Measurements from ENCODE around the gene GBE1.

GBE1 gene

DNA sequence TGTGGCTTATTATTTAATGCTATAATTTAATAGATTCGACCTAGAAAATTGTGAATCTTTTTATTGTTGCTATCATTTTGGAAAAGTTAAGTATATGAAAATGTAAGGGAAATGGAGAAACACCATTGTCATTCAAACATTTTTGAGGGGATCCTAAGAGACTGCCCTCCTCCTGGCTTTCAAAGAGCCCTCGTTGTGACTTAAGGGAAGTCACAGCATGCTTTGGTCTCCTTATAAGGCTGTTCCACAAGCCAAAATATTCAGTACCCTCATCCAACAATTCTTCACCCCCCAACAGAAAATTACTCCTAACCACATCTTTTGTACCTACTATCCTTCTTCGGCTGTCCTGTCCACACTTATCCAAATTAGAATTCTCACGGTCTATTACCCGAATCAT is 140.2 kb downstream of the GBE1 start:
- DNase-seq (ENCODE audit: low read depth): no peak

DNA sequence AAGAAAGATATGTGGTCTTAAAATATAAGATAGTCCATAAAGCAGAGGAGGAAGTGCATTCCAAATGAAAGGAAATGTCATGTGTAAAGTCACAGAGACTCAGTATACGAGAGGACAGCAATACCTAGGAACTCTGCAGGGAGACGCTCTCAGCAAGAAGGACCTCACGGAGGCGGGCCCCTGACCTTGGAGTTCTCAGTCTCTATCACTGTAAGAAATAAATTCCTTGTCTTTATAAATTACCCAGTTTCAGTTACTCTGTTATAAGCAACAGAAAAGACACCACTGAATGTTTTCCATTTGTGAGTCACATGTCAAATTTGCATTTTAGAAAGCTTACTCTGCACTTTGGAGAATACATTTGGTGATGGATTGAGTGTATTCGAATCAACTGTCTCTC is 140.6 kb downstream of the GBE1 start:
- DNase-seq (ENCODE audit: low read depth): no peak

DNA sequence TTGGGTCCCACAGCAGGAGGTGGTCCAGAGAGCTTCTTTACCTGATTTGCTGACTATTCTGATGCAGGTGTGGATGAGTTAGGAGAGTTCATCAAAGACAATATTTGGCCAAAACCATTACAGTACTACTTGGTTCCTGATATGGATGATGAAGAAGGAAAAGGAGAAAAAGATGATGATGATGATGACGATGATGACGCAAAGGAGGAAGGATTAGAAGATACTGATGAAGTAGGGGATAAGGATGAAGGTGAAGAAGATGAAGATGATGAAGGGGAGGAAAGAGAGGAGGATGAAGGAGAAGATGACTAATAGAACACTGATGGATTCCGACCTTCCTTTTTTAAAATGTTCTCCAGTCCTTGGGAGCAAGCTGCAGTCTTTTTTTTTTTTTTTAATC is 148.7 kb downstream of the GBE1 start:
- no peak for DNase-seq (ENCODE audit: low read depth)

DNA sequence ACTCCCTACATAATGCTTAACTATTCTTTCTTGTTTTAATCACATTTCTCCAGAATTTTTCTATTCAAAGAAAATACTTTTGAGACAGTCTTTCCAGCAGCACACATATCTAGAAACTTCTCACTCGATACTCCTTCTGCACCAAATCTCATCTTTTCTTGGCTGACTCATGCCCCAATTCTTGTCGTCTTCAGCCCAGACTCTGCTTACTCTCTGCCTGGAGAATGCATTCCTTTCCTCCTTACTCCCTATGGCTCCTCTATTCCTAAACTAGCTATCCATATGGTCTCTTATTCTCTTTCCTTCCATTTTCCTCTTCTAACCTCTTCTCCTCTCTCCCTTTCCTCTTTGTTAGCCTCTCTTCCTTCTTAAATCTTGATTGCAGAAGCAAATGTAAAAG is 158.7 kb downstream of the GBE1 start:
- DNase-seq (ENCODE audit: low read depth): no peak

DNA sequence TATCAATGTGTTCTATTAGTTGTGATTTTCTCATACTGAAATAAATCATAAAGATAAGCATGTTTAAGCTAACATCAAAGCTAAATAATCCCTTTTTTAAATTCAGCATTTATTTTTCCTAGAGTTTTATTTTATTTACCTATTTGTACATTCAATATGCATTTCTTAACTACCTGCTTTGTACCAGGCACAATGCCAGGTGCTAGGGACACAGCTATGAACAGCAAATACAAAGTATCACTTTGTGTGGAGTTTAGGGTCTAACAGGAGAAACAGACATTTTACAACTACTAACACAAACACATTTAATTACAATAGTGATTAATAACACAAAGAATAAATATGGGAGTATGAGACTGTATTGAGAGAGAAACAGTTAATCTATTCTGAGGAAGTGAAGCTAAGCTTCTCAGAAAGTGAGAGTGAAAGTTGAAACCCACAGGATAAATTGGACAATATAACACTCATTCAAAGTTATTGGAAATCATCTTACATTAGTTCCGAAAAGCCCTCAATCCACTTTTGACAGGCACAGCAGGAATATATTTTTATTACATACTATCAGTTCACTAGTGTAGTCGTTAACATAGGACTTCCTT is 159.6 kb downstream of the GBE1 start:
- no peak for DNase-seq (ENCODE audit: low read depth)

DNA sequence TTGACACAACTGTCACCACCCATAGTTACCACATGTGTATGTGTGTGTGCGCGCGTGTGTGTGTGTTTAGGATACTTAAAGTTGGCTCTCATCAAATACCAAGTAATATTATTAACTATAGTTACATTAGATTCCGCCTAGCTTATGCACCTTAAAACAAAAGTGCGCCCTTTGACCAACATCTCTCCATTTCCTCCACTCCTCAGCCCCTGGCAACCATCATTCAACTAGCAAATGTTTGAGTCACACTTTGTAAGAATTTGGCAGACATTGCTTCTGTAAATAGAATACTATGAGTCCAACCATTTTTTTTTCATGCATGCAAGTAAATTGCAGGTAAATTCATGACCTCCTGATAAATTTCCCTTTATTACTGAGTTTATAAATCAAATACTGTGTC is 169.3 kb downstream of the GBE1 start:
- DNase-seq (ENCODE audit: low read depth): no peak

DNA sequence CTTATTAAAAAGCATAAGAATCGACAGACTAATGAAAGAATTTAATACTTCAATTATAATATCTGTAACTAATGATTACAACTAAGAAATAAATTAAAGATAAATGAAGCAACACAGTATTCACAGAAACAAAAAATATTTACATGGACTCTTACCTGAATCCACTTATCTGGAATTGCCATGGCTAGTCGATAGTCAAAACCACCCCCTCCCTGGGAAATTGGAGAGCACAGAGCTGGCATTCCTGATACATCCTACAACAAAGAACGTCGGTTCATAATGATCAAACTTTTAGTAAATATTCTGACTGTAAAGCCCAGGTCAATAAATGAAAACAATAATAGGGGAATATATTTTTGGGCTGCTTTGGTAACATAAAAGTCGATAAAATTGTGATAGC is 175.5 kb downstream of the GBE1 start:
- DNase-seq (ENCODE audit: low read depth): no peak

DNA sequence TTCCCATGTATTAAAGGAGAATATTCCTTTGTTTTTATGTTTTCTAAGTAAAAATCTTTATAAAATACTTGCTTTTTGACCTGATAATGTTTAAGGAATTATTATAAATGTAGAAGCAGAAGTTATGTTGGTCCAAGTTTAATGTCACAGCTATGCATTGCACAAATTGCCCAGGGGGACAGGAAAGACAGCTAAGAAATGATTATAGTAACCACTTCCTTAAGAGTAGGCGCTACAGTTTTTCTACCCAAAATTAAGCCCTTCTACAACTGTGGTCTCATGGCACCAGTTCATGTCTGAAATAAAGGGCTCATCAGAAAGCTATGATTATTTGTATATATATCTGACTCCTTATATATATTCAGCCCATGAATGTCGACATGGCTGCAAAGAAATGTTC is 176.4 kb downstream of the GBE1 start:
- DNase-seq (ENCODE audit: low read depth): no peak

DNA sequence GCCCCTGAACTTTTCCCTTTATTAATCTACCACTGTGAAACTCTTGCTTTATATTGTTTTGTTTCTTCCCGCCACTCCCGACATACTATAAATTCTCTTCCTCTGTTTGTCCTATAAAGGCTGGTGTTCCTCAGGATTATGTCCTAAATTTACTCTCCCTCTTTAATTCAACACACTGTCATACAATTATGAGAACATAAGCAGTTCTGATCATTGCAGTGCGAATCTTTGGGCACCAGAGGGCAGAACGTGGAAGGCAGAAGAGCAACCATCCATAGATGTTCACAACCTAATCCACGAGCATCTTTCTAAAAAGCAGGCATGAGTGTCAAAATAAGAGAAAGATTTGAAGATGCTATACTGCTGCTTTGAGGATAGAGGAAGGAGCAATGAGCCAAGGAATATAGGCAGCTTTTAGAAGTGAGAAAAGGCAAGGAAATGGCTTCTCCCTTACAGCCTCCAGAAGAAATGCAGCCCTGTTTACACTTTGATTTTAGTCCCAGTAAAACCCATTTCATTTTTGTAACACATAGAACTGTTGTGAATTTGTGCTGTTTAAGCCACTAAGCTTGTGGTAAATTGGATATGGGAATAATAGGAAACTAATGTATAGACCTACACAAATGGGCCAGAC is 179.4 kb downstream of the GBE1 start:
- no peak for DNase-seq (ENCODE audit: low read depth)

DNA sequence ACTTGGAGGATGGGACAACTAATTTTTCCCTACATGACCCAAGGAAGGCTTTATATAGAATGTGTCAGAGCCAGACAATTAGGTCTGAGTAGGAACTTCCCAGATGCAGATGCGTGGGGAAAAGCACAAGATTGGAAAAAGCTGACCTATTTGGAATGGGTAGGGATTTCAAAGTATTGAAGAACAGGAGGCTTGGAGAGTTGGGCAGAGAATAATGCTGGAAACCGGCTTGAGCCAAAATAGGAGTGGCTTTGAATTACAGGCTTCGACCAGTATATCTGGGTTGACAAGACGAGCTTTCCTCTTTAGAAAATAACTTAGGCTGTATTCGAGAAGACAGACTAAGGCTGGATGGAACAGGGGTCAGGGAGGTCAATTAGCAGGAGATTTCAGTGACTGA is 181.1 kb downstream of the GBE1 start:
- no peak for DNase-seq (ENCODE audit: low read depth)

DNA sequence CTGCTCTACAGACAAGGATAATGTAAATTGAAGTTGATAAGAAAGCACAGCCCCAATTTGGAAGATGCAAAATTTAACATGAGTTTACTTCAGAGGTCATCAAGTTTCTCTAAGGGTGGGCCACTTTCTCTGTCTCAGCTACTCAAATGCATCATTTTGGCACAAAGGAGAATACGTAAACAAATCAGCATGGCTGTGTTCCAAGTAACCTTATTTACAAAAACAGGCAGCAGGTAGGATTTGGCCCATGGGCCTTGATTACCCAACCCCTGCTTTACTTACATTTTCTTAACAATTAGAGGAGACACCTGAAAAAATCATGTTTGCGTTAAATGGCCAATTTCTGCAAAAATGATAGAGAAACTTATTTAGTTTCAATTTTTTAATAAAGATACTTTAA is 181.7 kb downstream of the GBE1 start:
- DNase-seq (ENCODE audit: low read depth): no peak

DNA sequence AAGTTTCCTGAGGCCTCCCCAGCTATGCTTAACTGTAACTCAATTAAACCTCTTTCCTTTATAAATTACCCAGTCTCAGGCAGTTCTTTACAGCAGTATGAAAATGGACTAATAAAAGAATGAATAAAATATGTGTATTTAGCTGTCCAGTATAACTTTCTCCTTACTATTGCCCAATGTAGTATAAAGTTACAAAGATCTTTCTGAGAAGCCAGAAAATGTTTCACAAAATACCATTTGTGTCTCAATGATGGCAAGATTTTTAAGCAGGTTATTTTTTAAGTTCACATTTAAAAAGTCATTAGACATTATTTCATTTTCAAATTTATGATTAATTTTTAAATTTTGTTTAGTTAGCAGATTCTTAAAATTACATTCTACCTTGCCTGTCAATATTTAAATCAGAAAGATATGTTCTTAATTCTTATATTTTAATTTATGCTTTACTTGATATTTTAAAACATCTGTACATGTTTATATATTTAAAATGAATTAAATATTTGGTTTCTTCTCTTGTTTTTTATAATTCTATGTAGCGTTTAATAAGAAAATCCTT is 189.2 kb downstream of the GBE1 start:
- DNase-seq (ENCODE audit: low read depth): no peak

DNA sequence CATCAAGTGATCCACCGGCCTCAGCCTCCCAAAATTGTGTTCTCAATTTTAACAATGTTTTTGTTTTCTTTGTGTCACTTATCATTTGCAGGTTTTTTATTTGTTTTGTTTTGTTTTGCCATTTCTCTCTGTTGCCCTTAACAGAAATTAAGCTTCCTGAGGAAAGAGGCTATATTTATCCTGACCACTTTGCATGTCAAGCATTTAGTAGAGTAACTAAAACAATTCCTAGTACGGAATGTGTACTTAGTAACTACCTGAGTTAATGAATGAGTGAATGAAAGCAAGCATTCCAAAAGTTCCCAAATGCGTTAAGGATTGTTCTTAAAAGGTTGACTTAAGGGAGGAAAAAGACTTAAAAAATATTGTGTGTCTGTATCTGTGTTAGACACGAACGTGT is 193.1 kb downstream of the GBE1 start:
- no peak for DNase-seq (ENCODE audit: low read depth)

DNA sequence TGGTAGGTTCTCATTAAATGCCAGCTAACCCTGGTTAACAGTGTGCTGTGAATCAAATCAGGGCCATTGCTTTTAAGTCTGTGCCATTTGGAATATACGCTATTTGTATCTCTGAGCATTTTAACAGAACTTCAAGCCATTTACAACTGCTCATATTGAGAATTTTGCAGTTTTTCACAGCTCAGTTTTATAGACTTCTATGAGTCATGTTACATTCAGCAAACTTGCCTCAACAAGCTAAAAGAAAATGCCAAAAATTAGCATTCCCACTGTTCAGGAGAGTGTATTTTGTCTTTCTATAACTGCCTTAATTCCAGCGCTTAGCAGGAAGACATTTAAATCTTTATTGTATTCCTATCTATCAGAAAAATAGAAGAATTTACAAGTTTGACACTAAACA is 196.4 kb downstream of the GBE1 start:
- DNase-seq (ENCODE audit: low read depth): no peak

DNA sequence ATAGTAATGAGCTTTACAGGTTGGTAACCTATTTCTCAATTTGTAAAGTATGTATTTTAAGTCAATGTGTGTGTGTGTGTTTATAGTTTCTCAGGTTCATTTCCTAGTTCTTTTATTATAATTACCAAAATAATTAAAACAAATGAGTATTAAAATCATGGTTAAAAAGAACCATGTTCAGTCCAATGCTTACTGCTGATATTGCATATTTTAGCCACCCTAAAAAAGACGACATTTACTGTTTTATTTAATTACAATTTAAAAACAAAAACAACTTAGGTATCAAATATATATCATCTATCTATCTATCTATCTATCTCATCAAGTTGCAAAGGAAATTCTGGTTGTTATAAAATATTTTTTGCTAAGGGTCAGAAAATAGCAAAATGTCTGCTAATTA is 203.3 kb downstream of the GBE1 start:
- no peak for DNase-seq (ENCODE audit: low read depth)

DNA sequence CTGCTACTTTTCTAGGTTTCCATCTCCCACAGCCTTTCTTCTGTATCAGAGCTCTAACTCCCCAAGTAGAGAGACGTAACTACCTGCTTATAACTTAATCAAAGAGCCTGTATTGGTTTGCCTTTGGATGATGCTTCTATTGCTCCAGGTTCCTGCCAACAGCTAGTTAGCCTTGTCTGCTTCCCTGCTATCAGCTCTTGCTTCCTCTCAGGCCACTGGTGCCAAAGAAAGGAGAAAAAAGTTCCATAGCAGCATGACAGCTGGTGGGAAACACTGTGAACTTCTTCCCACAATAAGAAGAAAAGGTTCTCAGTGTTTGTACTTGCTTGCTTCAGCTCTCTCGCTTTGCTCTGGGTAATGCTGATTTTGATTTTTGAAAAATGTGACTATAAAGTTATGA is 206.6 kb downstream of the GBE1 start:
- DNase-seq (ENCODE audit: low read depth): no peak

DNA sequence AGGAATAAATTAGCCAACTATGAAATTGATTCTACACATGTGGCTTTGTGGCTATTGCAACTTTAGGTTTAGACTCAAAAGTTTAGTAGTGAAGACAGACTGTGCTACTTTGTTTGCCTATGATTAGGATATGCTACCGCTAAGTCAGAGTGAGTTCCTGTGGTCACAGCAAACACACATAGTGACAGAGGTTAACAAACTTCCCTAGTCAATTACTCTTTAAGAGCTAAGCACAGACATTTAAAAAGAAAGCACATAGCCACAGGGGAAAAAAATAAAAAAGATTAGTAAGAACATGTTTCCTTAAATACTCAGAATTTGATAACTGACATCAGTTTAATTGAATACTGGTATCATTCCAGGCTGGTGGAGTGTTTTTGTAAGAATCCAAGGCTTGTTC is 207.1 kb downstream of the GBE1 start:
- no peak for DNase-seq (ENCODE audit: low read depth)

DNA sequence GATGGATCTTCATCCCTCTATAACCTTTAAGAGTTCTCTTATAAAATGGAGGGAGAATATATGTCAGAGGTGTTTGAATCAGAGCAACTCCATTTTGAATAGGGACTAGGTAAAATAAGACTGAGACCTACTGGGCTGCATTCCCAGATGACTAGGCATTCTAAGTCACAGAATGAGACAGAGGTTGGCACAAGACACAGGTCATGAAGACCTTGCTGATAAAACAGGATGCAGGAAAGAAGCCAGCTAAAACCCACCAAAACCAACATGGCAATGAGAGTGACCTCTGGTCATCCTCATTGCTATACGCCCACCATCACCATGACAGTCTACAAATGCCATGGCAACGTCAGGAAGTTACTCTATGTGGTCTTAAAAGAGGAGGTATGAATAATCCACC is 211.0 kb downstream of the GBE1 start:
- no peak for DNase-seq (ENCODE audit: low read depth)

DNA sequence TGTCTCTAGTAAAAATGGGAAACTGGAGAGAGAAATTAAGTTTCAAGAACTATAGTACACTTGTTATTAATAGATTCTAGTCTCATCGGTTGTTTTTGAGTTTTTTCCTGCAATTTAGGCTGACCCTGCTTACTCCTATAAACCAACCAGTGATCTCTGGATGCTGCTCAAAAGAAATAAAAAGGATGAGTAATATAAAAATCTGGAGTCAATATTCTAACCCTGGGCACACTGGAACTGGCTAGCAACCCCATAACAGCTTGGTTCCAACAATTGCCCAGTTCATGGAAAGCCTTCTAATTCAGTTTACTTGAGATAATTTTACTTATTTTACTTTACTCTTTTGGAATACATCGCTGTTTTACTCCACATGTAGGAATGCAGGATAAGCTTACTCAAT is 211.6 kb downstream of the GBE1 start:
- DNase-seq (ENCODE audit: low read depth): no peak

DNA sequence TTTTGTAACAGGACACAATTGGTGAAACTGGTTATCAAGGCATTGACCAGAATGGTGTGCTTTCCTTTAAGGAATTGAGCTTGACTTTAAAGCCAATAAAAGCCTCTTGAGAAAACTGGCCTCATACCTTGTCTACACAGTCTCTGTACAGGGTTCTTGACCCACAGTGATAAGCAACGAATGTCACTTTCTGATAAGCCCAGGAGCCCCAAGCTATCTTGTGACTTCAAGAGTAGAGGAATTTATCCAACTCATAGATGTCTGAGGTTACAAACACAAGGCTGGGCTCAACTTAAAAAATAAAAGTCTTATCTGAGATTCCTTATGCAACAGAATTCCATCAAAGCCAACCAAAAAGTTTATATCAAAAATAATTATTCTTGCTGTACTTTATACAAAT is 212.1 kb downstream of the GBE1 start:
- DNase-seq (ENCODE audit: low read depth): peak; percentile 18

DNA sequence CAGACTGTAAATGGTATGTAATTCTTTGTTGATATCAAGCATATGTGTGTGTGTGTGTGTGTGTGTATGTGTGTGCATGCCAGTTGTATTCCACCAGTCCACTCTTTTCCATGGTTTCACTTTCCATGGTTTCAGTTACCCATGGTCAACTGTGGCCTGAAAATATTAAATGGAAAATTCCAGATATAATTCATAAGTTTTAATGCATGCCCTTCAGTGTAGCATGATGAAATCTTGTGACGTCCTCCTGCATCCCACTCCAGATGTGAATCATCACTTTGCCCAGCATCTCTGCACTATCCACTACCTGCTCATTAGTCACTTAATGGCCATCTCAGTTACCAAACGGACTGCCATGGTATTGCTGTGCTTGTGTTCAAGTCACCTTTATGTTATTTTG is 215.9 kb downstream of the GBE1 start:
- no peak for DNase-seq (ENCODE audit: low read depth)

DNA sequence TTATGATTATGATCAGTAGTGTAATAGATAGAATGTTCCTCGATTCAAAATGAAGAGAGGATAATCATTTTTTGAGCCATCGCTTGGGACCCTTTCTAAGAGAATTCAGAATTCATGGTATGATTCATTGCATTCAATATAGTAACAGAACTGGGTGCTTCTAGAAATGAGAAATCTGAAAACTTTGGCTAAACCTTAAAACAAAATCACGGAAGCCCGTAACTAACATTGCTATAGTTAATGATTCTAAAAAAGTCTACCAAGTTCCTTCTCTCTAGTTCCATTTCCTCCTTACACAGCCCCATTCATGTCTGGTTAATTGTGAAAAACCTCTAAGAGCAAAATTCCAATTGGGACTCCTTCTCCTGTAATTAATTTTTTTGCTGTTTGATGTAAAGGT is 217.1 kb downstream of the GBE1 start:
- DNase-seq (ENCODE audit: low read depth): no peak

DNA sequence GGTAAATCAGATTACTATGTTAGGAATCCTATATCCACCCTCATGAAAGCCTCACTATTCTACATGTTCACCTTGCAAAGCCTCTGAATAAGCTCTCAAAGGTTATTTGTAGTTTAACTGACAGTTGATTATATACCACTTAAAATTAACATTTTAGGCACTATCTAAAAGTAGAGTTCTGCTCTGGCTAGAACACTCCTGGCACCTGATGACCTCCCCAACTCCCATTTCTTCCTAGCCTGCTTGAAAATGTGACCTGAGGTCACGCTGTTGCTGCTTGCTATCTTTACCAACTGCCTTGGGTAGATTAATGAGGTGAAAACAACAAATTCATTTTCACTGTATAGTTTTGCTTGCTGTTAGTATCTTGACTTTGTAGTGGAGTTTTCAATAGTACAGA is 220.7 kb downstream of the GBE1 start:
- no peak for DNase-seq (ENCODE audit: low read depth)

DNA sequence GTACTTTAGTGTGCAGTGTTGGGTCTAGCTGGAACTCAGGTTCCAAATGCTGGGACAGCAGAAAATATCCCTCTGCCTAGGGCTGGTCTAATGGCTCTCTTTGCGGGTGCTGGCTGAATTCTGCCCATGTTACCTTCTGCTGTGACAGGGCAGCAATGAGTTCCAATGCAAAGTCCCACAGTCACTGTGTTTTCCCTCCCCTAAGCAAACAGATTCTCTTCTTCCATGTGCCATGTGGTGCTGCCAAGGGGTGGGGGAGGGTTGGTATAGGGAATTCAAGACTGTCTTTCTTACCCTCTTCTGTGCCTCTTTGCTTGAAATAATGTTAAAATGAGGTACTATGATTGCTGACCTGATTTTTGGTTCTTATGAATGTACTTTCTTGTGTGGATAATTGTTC is 229.6 kb downstream of the GBE1 start:
- no peak for DNase-seq (ENCODE audit: low read depth)

All from CMK (cell line).